ENCODE data around the gene WDSUB1. TPM values are rescaled to one million over a fixed set of nuclear protein-coding genes. Genes with fewer than 3 reads are reported as not detected.

Gene WDSUB1
- total and polyA plus RNA-seq, 9 of the 15 experiments (the other 6 are each of a cell fraction or from before 2014, with no cell fraction given) = 5.2 to 13.7 (median 9.4) TPM

GRCh38 chr2:159285929-159286708 is at the start of gene WDSUB1 (continued):
- TF ChIP-seq FOXA3 (CRISPR knock-in tag; conservative IDR thresholded peaks at IDR 0.05 in 1 of 2, IDR thresholded peaks at IDR 0.05 in 1 of 2) (0 out of 4 replicates have a peak, but pooled peaks of 1 of the 2 experiments have one; percentile 22), POLR2A (conservative IDR thresholded peaks at IDR 0.05) (no peak), SNAPC5 (CRISPR knock-in tag; IDR thresholded peaks at IDR 0.05) (no peak), ZNF583 (CRISPR knock-in tag; IDR thresholded peaks at IDR 0.05) (no peak), TFAM (CRISPR knock-in tag; conservative IDR thresholded peaks at IDR 0.05) (no peak), CBFA2T3 (IDR thresholded peaks at IDR 0.05) (no peak), ZBED1 (IDR thresholded peaks at IDR 0.05) (no peak), E2F4 (CRISPR knock-in tag; IDR thresholded peaks at IDR 0.05; ENCODE audit: low read depth) (no peak), EP300 (IDR thresholded peaks at IDR 0.05; ENCODE audit: low read length) (no peak), POLR2G (IDR thresholded peaks at IDR 0.05; ENCODE audit: low read depth, low read length) (no peak), ZNF197 (CRISPR knock-in tag; IDR thresholded peaks at IDR 0.05; ENCODE audit: low read depth) (no peak), HMGN3 (IDR thresholded peaks at IDR 0.05; ENCODE audit: borderline replicate concordance, extremely low read depth, insufficient read length, low read depth, low read length) (no peak), E4F1 (CRISPR knock-in tag; IDR thresholded peaks at IDR 0.05; ENCODE audit: borderline replicate concordance) (no peak), NCOR1 (IDR thresholded peaks at IDR 0.05) (no peak), ZNF140 (CRISPR knock-in tag; IDR thresholded peaks at IDR 0.05) (no peak), IRF1 (CRISPR knock-in tag; IDR thresholded peaks at IDR 0.05; ENCODE audit: borderline replicate concordance) (no peak), PTTG1 (tag; IDR thresholded peaks at IDR 0.05; ENCODE audit: low read depth) (no peak), TAL1 (IDR thresholded peaks at IDR 0.05) (no peak), CHCHD3 (CRISPR knock-in tag; IDR thresholded peaks at IDR 0.05) (no peak), ERF (CRISPR knock-in tag; IDR thresholded peaks at IDR 0.05) (no peak), ZBTB12 (CRISPR knock-in tag; IDR thresholded peaks at IDR 0.05) (no peak), U2AF1 (optimal IDR thresholded peaks at IDR 0.05; ENCODE audit: low read depth, low read length) (no peak), ZNF239 (CRISPR knock-in tag; IDR thresholded peaks at IDR 0.05) (no peak), CBX5 (IDR thresholded peaks at IDR 0.05; ENCODE audit: borderline replicate concordance, low read depth) (no peak), NFATC3 (IDR thresholded peaks at IDR 0.05) (no peak)

All from K562 (cell line).